IMR-90 (cell line): Measurements from ENCODE around the gene TTL. TPM values are rescaled to one million over a fixed set of nuclear protein-coding genes. Genes with fewer than 3 reads are reported as not detected.

Experiments
- ATAC-seq: fragments of 200-7000 bp; cut with Tn5 transposase; 2 replicates; pipeline ENCODE4 v1.9.1; 2020; ENCODE audit warnings: low read depth, mild to moderate bottlenecking, moderate library complexity
- BruUV-seq: library from RNA; stranded (reverse); fragments of 400-500 nt; replicated peaks from 2 replicates; lab custom pipeline; 2021; lab: Mats Ljungman, UMichigan
- CTCF ChIA-PET: fragments of 300-600 bp; formaldehyde crosslinking; extraction: SDS; loops from one replicate; lab custom pipeline; 2021; ENCODE audit warnings: antibody characterized with exemption; lab: Yijun Ruan, JAX
- POLR2A ChIA-PET: fragments of 300-600 bp; sonication (Branson Sonifier 250); formaldehyde crosslinking; loops from one replicate; lab custom pipeline; 2022; ENCODE audit warnings: antibody characterized with exemption; ENCODE audit not compliant: unreplicated experiment; lab: Charles Lee
- DNase-seq: peaks from one replicate; pipeline ENCODE4 v3.0.0; 2013
- H2AFZ ChIP-seq: replicated peaks from 2 replicates; pipeline ENCODE3; 2013; ENCODE audit warnings: low read length, mild to moderate bottlenecking; ENCODE audit not compliant: poor library complexity
- H2AK5ac ChIP-seq: 2 replicates; pipeline ENCODE4 v1.6.1; 2013; ENCODE audit warnings: low read depth, low read length, inconsistent platforms
- H2AK9ac ChIP-seq: replicated peaks from 2 replicates; pipeline ENCODE3; 2013; ENCODE audit warnings: mild to moderate bottlenecking, low read depth, low read length, moderate library complexity; ENCODE audit not compliant: poor library complexity
- H2BK120ac ChIP-seq: 2 replicates; pipeline ENCODE4 v1.6.1; 2013; ENCODE audit warnings: low read depth, low read length, inconsistent platforms
- H2BK15ac ChIP-seq: 3 replicates; pipeline ENCODE4 v1.6.1; 2013; ENCODE audit warnings: low read depth, low read length, inconsistent platforms
- H2BK20ac ChIP-seq: 2 replicates; pipeline ENCODE4 v1.6.1; 2013; ENCODE audit warnings: low read depth, mild to moderate bottlenecking, inconsistent platforms, low read length, moderate library complexity
- H2BK5ac ChIP-seq: 2 replicates; pipeline ENCODE4 v1.6.1; 2013; ENCODE audit warnings: mild to moderate bottlenecking, low read depth, low read length, inconsistent platforms; ENCODE audit not compliant: poor library complexity, severe bottlenecking
- H3K14ac ChIP-seq: replicated peaks from 2 replicates; pipeline ENCODE4 v1.6.1; 2013; ENCODE audit warnings: low read depth, low read length, inconsistent platforms
- H3K18ac ChIP-seq: 2 replicates; pipeline ENCODE4 v1.6.1; 2013; ENCODE audit warnings: low read depth, low read length, control low read depth
- H3K23ac ChIP-seq: 2 replicates; pipeline ENCODE4 v1.6.1; 2013; ENCODE audit warnings: low read depth, low read length, inconsistent platforms
- H3K27ac ChIP-seq: 2 replicates; pipeline ENCODE4 v1.5.1; 2013; ENCODE audit warnings: mild to moderate bottlenecking, control low read depth, low read length; ENCODE audit not compliant: insufficient read depth
- H3K27me3 ChIP-seq: 2 replicates; pipeline ENCODE4 v1.6.1; 2013; ENCODE audit warnings: low read length; ENCODE audit not compliant: control insufficient read depth, insufficient read depth
- H3K36me3 ChIP-seq: 2 replicates; pipeline ENCODE4 v1.6.1; 2013; ENCODE audit warnings: low read length, mixed read lengths; ENCODE audit not compliant: control insufficient read depth, insufficient read depth
- H3K4ac ChIP-seq: 2 replicates; pipeline ENCODE4 v1.6.1; 2013; ENCODE audit warnings: low read depth, low read length, inconsistent platforms
- H3K4me1 ChIP-seq: 2 replicates; pipeline ENCODE4 v1.6.1; 2013; ENCODE audit warnings: low read length, mixed read lengths; ENCODE audit not compliant: control insufficient read depth, insufficient read depth
- H3K4me2 ChIP-seq: 2 replicates; pipeline ENCODE4 v1.6.1; 2013; ENCODE audit warnings: low read depth, mild to moderate bottlenecking, control low read depth, low read length, moderate library complexity
- H3K4me3 ChIP-seq: 2 replicates; pipeline ENCODE4 v1.5.1; 2013; ENCODE audit warnings: low read depth, mild to moderate bottlenecking, control low read depth, low read length, moderate library complexity; ENCODE audit not compliant: insufficient read depth
- H3K56ac ChIP-seq: 2 replicates; pipeline ENCODE4 v1.6.1; 2013; ENCODE audit warnings: low read length, inconsistent platforms; ENCODE audit not compliant: insufficient read depth; ENCODE audit errors: extremely low read depth
- H3K79me1 ChIP-seq, 2 experiments: 2 replicates each; pipeline ENCODE4 v1.6.1; 2013; ENCODE audit warnings: low read length in 2 of 2, inconsistent platforms in 1 of 2, low read depth in 1 of 2
- H3K9ac ChIP-seq: 2 replicates; pipeline ENCODE4 v1.6.1; 2013; ENCODE audit warnings: low read depth, low read length, control low read depth
- H3K9me1 ChIP-seq: 2 replicates; pipeline ENCODE4 v1.6.1; 2013; ENCODE audit warnings: low read length, inconsistent platforms; ENCODE audit not compliant: insufficient read depth
- H3K9me3 ChIP-seq: 2 replicates; pipeline ENCODE4 v1.6.1; 2013; ENCODE audit warnings: low read length; ENCODE audit not compliant: control insufficient read depth, insufficient read depth
- H4K20me1 ChIP-seq: 2 replicates; pipeline ENCODE4 v1.6.1; 2013; ENCODE audit warnings: low read length, inconsistent platforms; ENCODE audit not compliant: insufficient read depth
- H4K5ac ChIP-seq: 2 replicates; pipeline ENCODE4 v1.6.1; 2013; ENCODE audit warnings: mild to moderate bottlenecking, low read depth, low read length, control low read depth
- H4K8ac ChIP-seq, 2 experiments: 2 replicates each; pipeline ENCODE4 v1.6.1; 2013; ENCODE audit warnings: low read depth in 2 of 2, low read length in 2 of 2, control low read depth in 1 of 2, inconsistent platforms in 1 of 2
- H4K91ac ChIP-seq: 2 replicates; pipeline ENCODE4 v1.6.1; 2013; ENCODE audit warnings: low read depth, low read length, inconsistent platforms; ENCODE audit not compliant: insufficient read depth
- CEBPB ChIP-seq: IDR thresholded peaks from 2 replicates; pipeline ENCODE4 v1.6.1; 2012; ENCODE audit warnings: low read depth, low read length, improper control_type of control experiment
- MAZ ChIP-seq: IDR thresholded peaks from 2 replicates; pipeline ENCODE4 v1.6.1; 2012; ENCODE audit warnings: low read depth, mild to moderate bottlenecking, low read length, improper control_type of control experiment, moderate library complexity, borderline replicate concordance
- MXI1 ChIP-seq: IDR thresholded peaks from 2 replicates; pipeline ENCODE4 v1.6.1; 2012; ENCODE audit warnings: low read depth, mild to moderate bottlenecking, low read length, moderate library complexity, borderline replicate concordance
- POLR2A ChIP-seq: IDR thresholded peaks from 2 replicates; pipeline ENCODE4 v1.6.1; 2012; ENCODE audit warnings: mild to moderate bottlenecking, low read depth, low read length
- RAD21 ChIP-seq: IDR thresholded peaks from 2 replicates; pipeline ENCODE4 v1.6.1; 2012; ENCODE audit warnings: low read length, improper control_type of control experiment
- RFX5 ChIP-seq: IDR thresholded peaks from 2 replicates; pipeline ENCODE4 v1.8.0; 2012; ENCODE audit warnings: low read depth, mild to moderate bottlenecking, low read length, moderate library complexity
- SMC3 ChIP-seq: fragments of 150-350 bp; IDR thresholded peaks from 2 replicates; pipeline ENCODE4 v1.6.1; 2016; ENCODE audit warnings: low read depth, mild to moderate bottlenecking, antibody characterized with exemption, low read length, moderate library complexity
- WGBS, 2 experiments: methylation state at CpG; one replicate each; pipeline versions ENCODE4 v1.1.5 to v1.1.7; 2013; ENCODE audit warnings: missing lambda C conversion rate in 2 of 2; ENCODE audit not compliant: insufficient read length in 1 of 2; ENCODE audit errors: extremely low coverage in 2 of 2; 5-methylcytosine and 5-hydroxymethylcytosine counted together
- dilution Hi-C: fragments of 300-500 bp; cut with HindIII; formaldehyde crosslinking; loops from one replicate; pipeline ENCODE4 v1.14.3; 2018; ENCODE audit warnings: low sequenced_read_pairs; ENCODE audit not compliant: unreplicated experiment
- in situ Hi-C: fragments of 300-500 bp; cut with MboI; formaldehyde crosslinking; loops from 3 replicates; pipeline ENCODE4 v1.14.3; 2019; ENCODE audit warnings: low sequenced_read_pairs, inconsistent platforms, mixed read lengths
- intact Hi-C: fragments of 100-400 bp; cut with micrococcal nuclease; formaldehyde crosslinking; loops from 2 replicates; pipeline ENCODE4 v1.10.0; 2022
- polyA plus RNA-seq, 3 experiments: library from polyadenylated mRNA; depleted of rRNA; stranded (reverse); fragments of >200 nt; gene quantifications; 2 replicates each; pipeline ENCODE4 v1.2.3, GENCODE V29; 2012; ENCODE audit warnings: low replicate concordance in 1 of 3
- total RNA-seq: library from RNA; depleted of rRNA; stranded (reverse); fragments of >200 nt; gene quantifications from 2 replicates; pipeline ENCODE4 v1.2.3, GENCODE V29; 2012
- TF ChIP-seq, protein P1 (sequence below): conservative IDR thresholded peaks from 2 replicates; pipeline ENCODE4 v1.5.1; 2012; ENCODE audit warnings: mild to moderate bottlenecking, low read depth, low read length, improper control_type of control experiment
- TF ChIP-seq, protein P2 (sequence below): fragments of 150-350 bp; IDR thresholded peaks from 2 replicates; pipeline ENCODE4 v1.6.1; 2017; ENCODE audit warnings: mild to moderate bottlenecking, antibody characterized with exemption, low read length, low read depth

The TTL gene
- total and polyA plus RNA-seq, 2 of the 4 experiments (the other 2 are of a cell fraction): 18.2 to 36.2 TPM

DNA sequence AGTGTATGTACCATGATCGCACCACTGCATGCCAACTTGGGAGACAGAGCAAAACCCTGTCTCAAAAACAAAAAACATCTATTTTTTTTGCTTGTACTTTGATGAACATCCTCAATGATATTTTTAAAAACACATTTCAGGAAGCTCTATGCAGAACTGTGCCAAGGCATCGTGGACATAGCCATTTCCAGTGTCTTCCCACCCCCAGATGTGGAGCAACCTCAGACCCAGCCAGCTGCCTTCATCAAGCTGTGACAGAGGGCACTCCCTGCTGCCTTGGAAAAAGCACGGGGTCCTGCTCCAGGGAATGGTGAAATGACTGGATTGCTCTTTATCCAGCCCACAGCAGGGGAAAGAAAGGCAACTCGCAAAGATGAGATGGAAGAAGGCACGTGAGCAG, 46.6 kb downstream of the TTL start:
- Histone ChIP-seq H3K4me1 (no peaks in the 10 kb centered on the region), H2BK5ac (no peak overlapping the region), H4K91ac (no peak overlapping the region), H2BK15ac (no peak overlapping the region), H4K20me1 (no peaks in the 10 kb centered on the region), H4K5ac (no peak overlapping the region), H2BK120ac (no peak overlapping the region), H3K18ac (no peak overlapping the region), H2AK9ac (peak overlapping the region; percentile 28), H3K14ac (no peak overlapping the region), H3K56ac (no peak overlapping the region), H3K27ac (no peak overlapping the region), H3K79me1 (peaks cover 0 to 8% of the 10 kb centered on the region in 2 experiments; a peak in 2 of 4 replicates), H2BK20ac (no peak overlapping the region), H3K4me3 (no peak overlapping the region), H3K23ac (no peak overlapping the region), H3K9ac (no peak overlapping the region), H2AFZ (no peak overlapping the region), H3K27me3 (no peaks in the 10 kb centered on the region), H4K8ac (no peak overlapping the region), H3K4ac (no peak overlapping the region), H3K4me2 (no peak overlapping the region), H3K9me3 (no peaks in the 10 kb centered on the region), H2AK5ac (no peak overlapping the region), H3K36me3 (peaks cover 24% of the 10 kb centered on the region), H3K9me1 (no peaks in the 10 kb centered on the region)
- no peak for TF ChIP-seq RAD21
- TF ChIP-seq POLR2A: no peak
- TF ChIP-seq, protein P1, sequence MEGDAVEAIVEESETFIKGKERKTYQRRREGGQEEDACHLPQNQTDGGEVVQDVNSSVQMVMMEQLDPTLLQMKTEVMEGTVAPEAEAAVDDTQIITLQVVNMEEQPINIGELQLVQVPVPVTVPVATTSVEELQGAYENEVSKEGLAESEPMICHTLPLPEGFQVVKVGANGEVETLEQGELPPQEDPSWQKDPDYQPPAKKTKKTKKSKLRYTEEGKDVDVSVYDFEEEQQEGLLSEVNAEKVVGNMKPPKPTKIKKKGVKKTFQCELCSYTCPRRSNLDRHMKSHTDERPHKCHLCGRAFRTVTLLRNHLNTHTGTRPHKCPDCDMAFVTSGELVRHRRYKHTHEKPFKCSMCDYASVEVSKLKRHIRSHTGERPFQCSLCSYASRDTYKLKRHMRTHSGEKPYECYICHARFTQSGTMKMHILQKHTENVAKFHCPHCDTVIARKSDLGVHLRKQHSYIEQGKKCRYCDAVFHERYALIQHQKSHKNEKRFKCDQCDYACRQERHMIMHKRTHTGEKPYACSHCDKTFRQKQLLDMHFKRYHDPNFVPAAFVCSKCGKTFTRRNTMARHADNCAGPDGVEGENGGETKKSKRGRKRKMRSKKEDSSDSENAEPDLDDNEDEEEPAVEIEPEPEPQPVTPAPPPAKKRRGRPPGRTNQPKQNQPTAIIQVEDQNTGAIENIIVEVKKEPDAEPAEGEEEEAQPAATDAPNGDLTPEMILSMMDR: no peak
- TF ChIP-seq MAZ: no peak
- no peak for TF ChIP-seq CEBPB
- no peak for TF ChIP-seq SMC3
- no peak for TF ChIP-seq MXI1
- TF ChIP-seq, protein P2, sequence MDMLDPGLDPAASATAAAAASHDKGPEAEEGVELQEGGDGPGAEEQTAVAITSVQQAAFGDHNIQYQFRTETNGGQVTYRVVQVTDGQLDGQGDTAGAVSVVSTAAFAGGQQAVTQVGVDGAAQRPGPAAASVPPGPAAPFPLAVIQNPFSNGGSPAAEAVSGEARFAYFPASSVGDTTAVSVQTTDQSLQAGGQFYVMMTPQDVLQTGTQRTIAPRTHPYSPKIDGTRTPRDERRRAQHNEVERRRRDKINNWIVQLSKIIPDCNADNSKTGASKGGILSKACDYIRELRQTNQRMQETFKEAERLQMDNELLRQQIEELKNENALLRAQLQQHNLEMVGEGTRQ: no peak
- TF ChIP-seq RFX5: no peak
- WGBS, 2 experiments: 95% methylated on average over 4 of the region's 5 CpGs; no CpG with 5 or more reads in 1 of the 2 experiments
- intact Hi-C loops (no loop called here), dilution Hi-C loops (no loop called here), in situ Hi-C loops (no loop called here)
- CTCF ChIA-PET: no interaction called here
- ATAC-seq (no peak), DNase-seq (no peak)
- POLR2A ChIA-PET: no interaction called here
- BruUV-seq: no TSS peak
